ENCODE measurements around the gene SCNN1G.
"Not testable (repeated sequence)": the region's sequence is repeated elsewhere in the genome, so short reads cannot be mapped to it uniquely, and the experiment has no call there.

SCNN1G gene

GRCh38 chr16:23207485-23207884 lies 24.9 kb downstream of the SCNN1G start:
- DNase-seq = no peak

DNA sequence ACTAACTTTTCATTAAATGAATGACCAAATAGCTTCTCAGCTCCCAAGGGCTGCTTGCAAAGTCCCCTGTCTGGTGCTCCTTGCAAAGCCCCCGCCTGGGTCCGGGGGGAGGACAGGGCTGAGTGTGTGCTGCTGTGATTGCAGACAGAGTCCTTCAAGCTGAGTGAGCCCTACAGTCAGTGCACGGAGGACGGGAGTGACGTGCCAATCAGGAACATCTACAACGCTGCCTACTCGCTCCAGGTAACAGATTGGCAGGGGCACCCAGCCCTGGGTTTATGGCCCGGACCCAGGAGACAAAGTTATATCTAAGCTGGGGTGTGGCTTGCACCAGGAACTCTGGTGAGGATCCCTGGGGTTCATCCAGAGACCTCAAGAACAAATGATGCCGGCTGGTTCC lies 27.1 kb downstream of the SCNN1G start:
- DNase-seq = no peak

- DNase-seq = no peak
Measured at GRCh38 chr16:23213831-23214230, 31.3 kb downstream of the SCNN1G start.

GRCh38 chr16:23214796-23215195 lies 32.3 kb downstream of the SCNN1G start:
- DNase-seq = no peak

DNA sequence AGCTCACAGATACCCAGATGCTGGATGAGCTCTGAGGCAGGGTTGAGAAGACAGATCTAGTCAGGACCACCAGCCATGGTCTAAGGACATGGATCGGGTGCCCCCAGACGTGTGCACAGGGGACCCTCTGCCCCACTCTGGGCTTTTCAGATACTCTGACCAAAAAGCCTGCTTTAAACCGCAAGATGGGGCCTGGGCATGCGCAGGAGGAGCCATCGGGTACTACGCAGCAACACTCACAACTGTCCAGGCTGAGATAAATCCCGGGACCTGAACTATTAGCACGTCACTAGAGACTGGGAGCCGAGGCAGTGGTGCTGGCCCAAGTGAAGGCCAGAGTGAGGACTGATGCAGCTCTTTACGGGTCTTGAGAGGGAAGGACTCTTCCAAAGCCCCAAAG lies 32.9 kb downstream of the SCNN1G start:
- DNase-seq = no peak

GRCh38 chr16:23216658-23217246 lies 34.2 kb downstream of the SCNN1G start:
- no peak for DNase-seq

- no peak for DNase-seq
Measured at GRCh38 chr16:23217646-23218045, 35.1 kb downstream of the SCNN1G start.

DNA sequence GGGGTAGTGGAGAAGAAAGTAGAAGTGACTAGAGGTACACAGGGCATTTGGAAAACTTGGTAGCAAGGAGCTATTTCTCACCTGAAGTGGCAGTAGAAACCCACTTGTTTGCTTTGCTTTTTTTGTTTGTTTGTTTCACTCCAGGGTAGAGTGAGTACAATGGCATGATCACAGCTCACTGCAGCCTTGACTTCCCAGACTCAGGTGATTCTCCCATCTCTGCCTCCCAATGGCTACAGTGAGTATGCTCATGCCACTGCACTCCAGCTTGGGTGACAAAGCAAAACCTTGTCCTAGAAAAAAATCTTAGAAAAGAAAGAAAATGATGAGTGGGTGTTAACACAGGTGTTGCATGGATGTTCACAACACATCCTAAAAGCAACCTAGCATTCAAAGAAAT lies 40.4 kb downstream of the SCNN1G start:
- DNase-seq = no peak

DNA sequence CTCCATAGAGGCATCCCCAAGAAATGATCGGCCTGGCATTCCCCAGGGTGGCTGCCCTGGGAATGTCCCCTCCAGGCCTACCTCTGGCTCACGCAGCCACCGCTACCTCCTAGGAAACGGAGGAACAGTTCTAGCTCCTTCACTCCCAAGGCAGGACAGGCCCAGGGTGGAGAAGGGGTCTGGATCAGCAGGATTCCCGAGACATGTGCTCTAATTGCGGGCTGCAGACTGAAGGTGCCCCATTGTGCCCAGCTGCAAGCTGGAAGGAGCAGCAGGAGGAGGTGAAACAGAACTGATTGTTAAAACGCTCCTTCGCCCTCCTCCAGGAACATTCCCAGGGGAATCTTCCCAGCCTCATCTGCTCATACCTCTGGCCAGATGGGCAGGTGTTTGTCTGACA lies 40.8 kb downstream of the SCNN1G start:
- DNase-seq = no peak

DNA sequence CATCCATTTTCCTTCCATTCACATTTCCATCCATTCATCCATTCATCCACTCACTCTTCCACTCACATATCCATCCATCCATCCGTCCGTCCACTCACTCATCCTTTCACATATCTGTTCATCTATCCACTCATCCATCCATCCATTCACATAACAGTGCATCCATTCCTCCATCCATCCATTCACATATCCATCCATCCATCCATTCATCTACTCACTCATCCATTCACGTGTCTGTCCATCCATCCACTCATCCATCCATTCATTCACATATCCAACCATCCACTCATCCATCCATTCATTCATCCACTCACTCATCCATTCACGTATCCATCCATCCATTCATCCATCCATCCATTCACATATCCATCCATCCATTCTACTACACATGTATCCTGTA lies 42.6 kb downstream of the SCNN1G start:
- no peak for DNase-seq

- DNase-seq = no peak
Measured at GRCh38 chr16:23225634-23226033, 43.1 kb downstream of the SCNN1G start.

DNA sequence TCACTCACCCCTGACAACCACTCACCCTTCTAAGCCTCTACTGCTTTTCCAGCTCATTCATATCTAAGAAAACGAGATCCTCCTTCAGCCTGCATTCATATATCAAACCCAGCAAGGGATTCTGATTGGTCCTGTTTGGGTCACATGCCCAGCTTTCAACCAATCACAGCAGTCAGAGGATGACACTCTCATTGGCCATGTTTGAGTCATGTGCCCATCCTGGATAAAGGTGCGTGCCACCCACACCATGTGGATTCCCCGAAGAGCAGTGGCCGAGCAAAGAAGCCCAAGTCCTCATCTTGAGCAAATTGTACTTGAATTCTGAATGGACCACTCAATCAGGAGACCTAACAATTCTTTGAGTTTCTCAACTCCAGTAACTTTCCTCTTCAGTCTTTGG lies 45.0 kb downstream of the SCNN1G start:
- no peak for DNase-seq

GRCh38 chr16:23229714-23230113 lies 47.2 kb downstream of the SCNN1G start:
- no peak for DNase-seq

- no peak for DNase-seq
Measured at GRCh38 chr16:23232806-23233205, 50.3 kb downstream of the SCNN1G start.

- no peak for DNase-seq
Measured at GRCh38 chr16:23235176-23235575, 52.6 kb downstream of the SCNN1G start.

- DNase-seq = no peak
Measured at GRCh38 chr16:23236983-23237382, 54.4 kb downstream of the SCNN1G start.

- no peak for DNase-seq
Measured at GRCh38 chr16:23240994-23241393, 58.4 kb downstream of the SCNN1G start.

DNA sequence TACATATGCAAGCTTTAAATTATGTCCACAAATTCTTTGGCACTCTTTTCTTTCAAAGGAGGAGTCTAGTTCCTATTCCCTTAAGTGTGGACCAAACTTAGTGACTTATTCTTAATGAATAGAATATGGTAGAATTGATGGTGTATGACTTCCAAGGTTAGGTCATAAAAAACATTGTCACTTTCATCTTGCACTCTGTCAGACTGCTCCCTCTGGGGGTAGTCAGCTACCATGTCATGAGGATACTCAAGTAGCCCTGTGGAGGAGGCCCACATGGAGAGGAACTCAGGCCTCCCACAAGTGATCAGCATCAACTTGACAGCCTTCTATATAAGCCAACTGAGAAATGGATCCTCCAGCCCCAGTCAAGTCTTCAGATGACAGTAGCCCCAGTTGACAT lies 61.6 kb downstream of the SCNN1G start:
- no peak for DNase-seq

- DNase-seq = no peak
Measured at GRCh38 chr16:23245268-23245667, 62.7 kb downstream of the SCNN1G start.

DNA sequence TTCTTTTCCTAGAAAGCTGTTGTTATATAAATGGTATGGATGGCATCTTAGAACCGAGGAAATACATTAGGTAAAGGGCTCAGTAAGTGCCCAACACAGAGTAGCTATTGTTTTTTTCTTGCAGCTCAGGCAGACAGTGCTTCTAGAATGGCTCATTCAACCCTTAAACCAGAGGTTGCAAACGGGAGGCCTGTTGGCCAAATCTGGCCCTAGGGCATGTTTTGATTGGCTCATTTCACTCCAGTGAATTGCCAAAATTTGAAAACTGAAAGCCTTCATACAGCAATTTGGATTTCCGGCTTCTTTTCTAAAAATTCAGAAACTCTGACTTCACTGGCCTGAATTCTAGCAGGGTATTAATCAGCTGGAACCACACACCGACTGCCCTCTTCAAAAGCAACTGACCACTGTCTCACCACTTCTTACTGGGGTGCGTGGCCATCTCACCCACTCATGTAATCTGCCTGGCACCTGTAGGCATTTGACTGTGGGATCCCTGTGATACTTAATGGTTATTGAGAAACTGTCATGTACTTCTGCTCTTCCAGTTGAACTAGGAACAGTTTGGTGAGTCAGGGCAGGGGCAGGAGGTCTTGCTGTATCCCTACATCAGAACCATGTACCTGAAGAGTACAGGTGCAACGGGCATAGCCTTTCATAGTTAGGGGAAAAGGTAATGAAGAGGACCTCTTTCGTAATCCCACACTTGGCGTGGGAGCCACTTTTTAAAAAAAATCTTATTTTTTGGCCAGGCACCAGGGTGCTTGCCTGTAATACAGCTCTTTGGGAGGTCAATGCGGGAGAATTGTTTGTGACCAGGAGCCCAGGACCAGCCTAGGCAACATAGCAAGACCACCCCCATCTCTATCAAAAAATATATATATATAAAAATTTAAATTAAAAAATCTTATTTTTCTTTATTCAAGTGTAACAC lies 66.0 kb downstream of the SCNN1G start:
- no peak for DNase-seq

- DNase-seq = no peak
Measured at GRCh38 chr16:23249830-23250229, 67.3 kb downstream of the SCNN1G start.

- DNase-seq = no peak
Measured at GRCh38 chr16:23252310-23252709, 69.8 kb downstream of the SCNN1G start.

GRCh38 chr16:23253650-23254049 lies 71.1 kb downstream of the SCNN1G start:
- DNase-seq = not testable (repeated sequence)

DNA sequence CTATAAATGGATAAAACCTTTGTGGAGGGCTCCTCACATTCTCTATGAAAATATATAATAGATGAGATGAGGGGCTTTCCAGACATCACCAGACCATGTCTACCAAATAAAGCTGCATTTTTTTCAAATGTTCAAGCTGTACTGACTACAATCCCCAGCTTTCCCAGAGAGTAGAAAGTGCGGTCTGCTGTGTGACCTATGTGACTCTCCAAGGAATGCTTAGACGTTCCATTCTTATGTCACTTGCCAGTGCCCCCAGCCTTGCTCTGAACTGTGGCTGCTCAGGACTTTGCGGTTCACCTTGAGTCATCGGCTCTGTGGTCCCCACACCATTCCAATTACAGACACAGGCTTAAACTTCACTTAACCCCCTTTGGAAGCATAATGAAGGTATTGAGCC lies 71.8 kb downstream of the SCNN1G start:
- no peak for DNase-seq

DNA sequence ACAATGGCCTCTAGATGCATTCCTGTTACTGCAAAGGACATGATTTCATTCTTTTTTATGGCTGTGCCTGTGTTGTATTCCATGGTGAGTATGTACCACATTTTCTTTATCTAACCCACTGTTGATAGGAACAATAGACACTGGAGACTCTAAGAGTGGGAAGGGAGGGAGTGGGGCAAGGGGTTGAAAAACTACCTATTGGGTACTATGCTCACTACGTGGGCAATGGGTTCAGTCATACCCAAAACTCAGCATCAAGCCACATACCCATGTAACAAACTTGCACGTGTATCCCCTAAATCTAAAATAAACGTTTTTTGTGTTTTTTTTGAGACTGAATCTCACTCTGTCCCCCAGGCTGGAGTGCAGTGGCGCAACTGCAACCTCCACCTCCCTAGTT lies 72.5 kb downstream of the SCNN1G start:
- no peak for DNase-seq
